ENCODE measurements around the gene ANO9.

The ANO9 gene

GRCh38 chr11:465896-466530 is 24.2 kb upstream of the ANO9 start:
- no peak for TF ChIP-seq POLR2A (IDR thresholded peaks at IDR 0.05; ENCODE audit: low read depth, low read length)
- no peak for FAIRE-seq
- DNase-seq (ENCODE audit: insufficient read length, low spot score) = no peak

GRCh38 chr11:464316-464715 is 22.5 kb upstream of the ANO9 start:
- no peak for DNase-seq (ENCODE audit: insufficient read length, low spot score)
- TF ChIP-seq POLR2A (IDR thresholded peaks at IDR 0.05; ENCODE audit: low read depth, low read length) = no peak
- no peak for FAIRE-seq

- TF ChIP-seq POLR2A (IDR thresholded peaks at IDR 0.05; ENCODE audit: low read depth, low read length) = no peak
- no peak for FAIRE-seq
- no peak for DNase-seq (ENCODE audit: insufficient read length, low spot score)
Observed at GRCh38 chr11:462107-462890, 20.5 kb upstream of the ANO9 start.

GRCh38 chr11:461626-462025 is 19.8 kb upstream of the ANO9 start:
- FAIRE-seq (no peak), DNase-seq (ENCODE audit: insufficient read length, low spot score) (no peak)
- TF ChIP-seq POLR2A (IDR thresholded peaks at IDR 0.05; ENCODE audit: low read depth, low read length) = no peak

GRCh38 chr11:460331-461199 is 18.8 kb upstream of the ANO9 start:
- TF ChIP-seq POLR2A (IDR thresholded peaks at IDR 0.05; ENCODE audit: low read depth, low read length) = no peak
- DNase-seq (ENCODE audit: insufficient read length, low spot score) (no peak), FAIRE-seq (no peak)

GRCh38 chr11:459511-460220 is 17.9 kb upstream of the ANO9 start:
- no peak for TF ChIP-seq POLR2A (IDR thresholded peaks at IDR 0.05; ENCODE audit: low read depth, low read length)
- FAIRE-seq = no peak
- DNase-seq (ENCODE audit: insufficient read length, low spot score) = no peak

- DNase-seq (ENCODE audit: insufficient read length, low spot score) (no peak), FAIRE-seq (no peak)
- no peak for TF ChIP-seq POLR2A (IDR thresholded peaks at IDR 0.05; ENCODE audit: low read depth, low read length)
Observed at GRCh38 chr11:457111-457760, 15.4 kb upstream of the ANO9 start.

GRCh38 chr11:456533-456932 is 14.7 kb upstream of the ANO9 start:
- no peak for FAIRE-seq
- no peak for TF ChIP-seq POLR2A (IDR thresholded peaks at IDR 0.05; ENCODE audit: low read depth, low read length)
- no peak for DNase-seq (ENCODE audit: insufficient read length, low spot score)

- TF ChIP-seq POLR2A (IDR thresholded peaks at IDR 0.05; ENCODE audit: low read depth, low read length) = no peak
- FAIRE-seq = no peak
- no peak for DNase-seq (ENCODE audit: insufficient read length, low spot score)
Observed at GRCh38 chr11:455566-456147, 13.8 kb upstream of the ANO9 start.

GRCh38 chr11:454801-455565 is 13.2 kb upstream of the ANO9 start:
- TF ChIP-seq POLR2A (IDR thresholded peaks at IDR 0.05; ENCODE audit: low read depth, low read length) = no peak
- FAIRE-seq (no peak), DNase-seq (ENCODE audit: insufficient read length, low spot score) (no peak)

- DNase-seq (ENCODE audit: insufficient read length, low spot score) = no peak
- no peak for TF ChIP-seq POLR2A (IDR thresholded peaks at IDR 0.05; ENCODE audit: low read depth, low read length)
- FAIRE-seq = no peak
Observed at GRCh38 chr11:454043-454442, 12.2 kb upstream of the ANO9 start.

- no peak for FAIRE-seq
- TF ChIP-seq POLR2A (IDR thresholded peaks at IDR 0.05; ENCODE audit: low read depth, low read length) = no peak
- no peak for DNase-seq (ENCODE audit: insufficient read length, low spot score)
Observed at GRCh38 chr11:453564-453963, 11.8 kb upstream of the ANO9 start.
